ENCODE results near the gene ERC2.

DNA sequence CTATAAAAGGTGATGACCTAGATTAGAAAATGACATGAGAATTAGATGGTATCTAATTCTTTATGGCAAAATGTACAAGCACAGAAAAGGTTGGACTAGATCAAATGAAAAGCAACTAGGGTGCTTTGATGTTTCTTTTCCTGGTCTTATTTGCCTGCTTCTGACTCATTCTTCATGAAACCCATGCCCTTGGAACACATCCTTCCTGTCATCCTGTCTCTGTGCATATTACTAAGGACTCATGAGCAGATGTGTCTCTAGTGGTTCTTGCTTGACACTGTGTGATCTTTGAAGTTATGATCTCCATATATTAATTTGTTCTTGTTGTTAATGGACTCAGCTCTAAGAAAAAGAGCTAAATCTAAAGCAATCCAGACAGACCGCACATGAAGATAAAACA lies 314.0 kb downstream of the ERC2 start:
- TF ChIP-seq GATA3 (IDR thresholded peaks at IDR 0.05; ENCODE audit: low read depth, low read length) (no peak), GATA2 (IDR thresholded peaks at IDR 0.05; ENCODE audit: low read depth, low read length) (no peak)

Data from SH-SY5Y (cell line).